ES-I3 (cell line): Measurements from ENCODE around the gene PSMB2.

Experiments used
- H3K36me3 ChIP-seq: 2 replicates; pipeline ENCODE4 v1.6.1; 2013; ENCODE audit warnings: mild to moderate bottlenecking, low read length, control low read depth, moderate library complexity; ENCODE audit not compliant: insufficient read depth
- H3K4me1 ChIP-seq: 2 replicates; pipeline ENCODE4 v1.6.1; 2013; ENCODE audit warnings: mild to moderate bottlenecking, control low read depth, low read length; ENCODE audit not compliant: insufficient read depth
- H3K9ac ChIP-seq: 2 replicates; pipeline ENCODE4 v1.6.1; 2013; ENCODE audit warnings: low read depth, mild to moderate bottlenecking, low read length, moderate library complexity
- H3K9me3 ChIP-seq: 2 replicates; pipeline ENCODE4 v1.6.1; 2013; ENCODE audit warnings: mild to moderate bottlenecking, low read length, moderate library complexity; ENCODE audit not compliant: control insufficient read depth, insufficient read depth

PSMB2 gene

GRCh38 chr1:35659589-35659988, 18.3 kb upstream of the PSMB2 start:
- Histone ChIP-seq H3K9me3 (no peaks in the 10 kb centered on the region), H3K9ac (no peak overlapping the region), H3K4me1 (no peaks in the 10 kb centered on the region), H3K36me3 (no peaks in the 10 kb centered on the region)

- Histone ChIP-seq H3K9me3 (no peaks in the 10 kb centered on the region), H3K4me1 (no peaks in the 10 kb centered on the region), H3K9ac (no peak overlapping the region), H3K36me3 (no peaks in the 10 kb centered on the region)
Measured at GRCh38 chr1:35657851-35658250, 16.5 kb upstream of the PSMB2 start.

- no peaks in the 10 kb centered on the region for H3K9me3 ChIP-seq
- H3K4me1 ChIP-seq, result no peaks in the 10 kb centered on the region
- H3K9ac ChIP-seq, result no peak overlapping the region
- no peaks in the 10 kb centered on the region for H3K36me3 ChIP-seq
Measured at GRCh38 chr1:35656863-35657232, 15.5 kb upstream of the PSMB2 start.

- no peaks in the 10 kb centered on the region for H3K36me3 ChIP-seq
- H3K9ac ChIP-seq, result no peak overlapping the region
Measured at GRCh38 chr1:35656148-35656862, 15.0 kb upstream of the PSMB2 start.

GRCh38 chr1:35655196-35655595, 13.9 kb upstream of the PSMB2 start:
- Histone ChIP-seq H3K36me3 (no peaks in the 10 kb centered on the region), H3K4me1 (no peaks in the 10 kb centered on the region), H3K9ac (no peak overlapping the region), H3K9me3 (no peaks in the 10 kb centered on the region)

More at GRCh38 chr1:35656148-35656862, 15.0 kb upstream of the PSMB2 start:
- Histone ChIP-seq H3K4me1 (no peaks in the 10 kb centered on the region), H3K9me3 (no peaks in the 10 kb centered on the region)

GRCh38 chr1:35650416-35650815, 9.1 kb upstream of the PSMB2 start:
- Histone ChIP-seq H3K9me3 (no peaks in the 10 kb centered on the region), H3K9ac (no peak overlapping the region), H3K4me1 (no peaks in the 10 kb centered on the region), H3K36me3 (no peaks in the 10 kb centered on the region)

GRCh38 chr1:35646043-35646442, 4.7 kb upstream of the PSMB2 start:
- H3K36me3 ChIP-seq, result no peaks in the 10 kb centered on the region
- no peak overlapping the region for H3K9ac ChIP-seq
- H3K9me3 ChIP-seq, result no peaks in the 10 kb centered on the region
- H3K4me1 ChIP-seq, result no peaks in the 10 kb centered on the region

- H3K9me3 ChIP-seq, result no peaks in the 10 kb centered on the region
- no peak overlapping the region for H3K9ac ChIP-seq
- no peaks in the 10 kb centered on the region for H3K4me1 ChIP-seq
- H3K36me3 ChIP-seq, result peaks cover 3% of the 10 kb centered on the region; the same call in 1 of the 2 replicates
Measured at GRCh38 chr1:35644204-35644603, 2.9 kb upstream of the PSMB2 start.

- Histone ChIP-seq H3K4me1 (peaks cover 7% of the 10 kb centered on the region; the same call in 1 of the 2 replicates), H3K36me3 (peaks cover 3% of the 10 kb centered on the region; the same call in 1 of the 2 replicates), H3K9ac (peak overlapping the region; percentile 88), H3K9me3 (no peaks in the 10 kb centered on the region)
Measured at GRCh38 chr1:35642471-35642955, 1.2 kb upstream of the PSMB2 start.

GRCh38 chr1:35640380-35641232, 720 bp downstream of the PSMB2 start:
- Histone ChIP-seq H3K4me1 (peaks cover 11% of the 10 kb centered on the region; the same call in 1 of the 2 replicates), H3K9me3 (no peaks in the 10 kb centered on the region), H3K36me3 (peaks cover 8% of the 10 kb centered on the region; the same call in 1 of the 2 replicates), H3K9ac (peak overlapping the region; percentile 88)

- no peaks in the 10 kb centered on the region for H3K9me3 ChIP-seq
- H3K9ac ChIP-seq, result peak overlapping the region; percentile 1; the same call in 1 of the 2 replicates
- H3K36me3 ChIP-seq, result peaks cover 18% of the 10 kb centered on the region
- H3K4me1 ChIP-seq, result peaks cover 11% of the 10 kb centered on the region; the same call in 1 of the 2 replicates
Measured at GRCh38 chr1:35637401-35637809, 3.9 kb downstream of the PSMB2 start.

- Histone ChIP-seq H3K9me3 (no peaks in the 10 kb centered on the region), H3K4me1 (peaks cover 9% of the 10 kb centered on the region; the same call in 1 of the 2 replicates), H3K36me3 (peaks cover 32% of the 10 kb centered on the region), H3K9ac (no peak overlapping the region)
Measured at GRCh38 chr1:35633547-35633946, 7.8 kb downstream of the PSMB2 start.

GRCh38 chr1:35631396-35631795, 9.9 kb downstream of the PSMB2 start:
- Histone ChIP-seq H3K9ac (no peak overlapping the region), H3K36me3 (peaks cover 32% of the 10 kb centered on the region), H3K4me1 (no peaks in the 10 kb centered on the region), H3K9me3 (no peaks in the 10 kb centered on the region)

GRCh38 chr1:35629051-35629450, 12.3 kb downstream of the PSMB2 start:
- H3K9me3 ChIP-seq, result no peaks in the 10 kb centered on the region
- no peak overlapping the region for H3K9ac ChIP-seq
- peaks cover 2% of the 10 kb centered on the region; the same call in 1 of the 2 replicates for H3K4me1 ChIP-seq
- peaks cover 18% of the 10 kb centered on the region for H3K36me3 ChIP-seq
